A673 (cell line): ENCODE data around the gene PLK3.

Source experiments
- CTCF ChIP-seq: fragments of 300-800, 200-600 bp; sonication (generic); conservative IDR thresholded peaks from 2 replicates; pipeline ENCODE4 v1.5.1; 2017; ENCODE audit warnings: low read depth, mild to moderate bottlenecking, antibody characterized with exemption, low read length, moderate library complexity, mixed read lengths
- EZH2 ChIP-seq: fragments of 200-600 bp; sonication (generic); IDR thresholded peaks from 2 replicates; pipeline ENCODE4 v1.6.1; 2017; ENCODE audit warnings: borderline replicate concordance, low read depth, mild to moderate bottlenecking, mixed read lengths, antibody characterized with exemption, low read length; ENCODE audit not compliant: poor library complexity, severe bottlenecking

DNA sequence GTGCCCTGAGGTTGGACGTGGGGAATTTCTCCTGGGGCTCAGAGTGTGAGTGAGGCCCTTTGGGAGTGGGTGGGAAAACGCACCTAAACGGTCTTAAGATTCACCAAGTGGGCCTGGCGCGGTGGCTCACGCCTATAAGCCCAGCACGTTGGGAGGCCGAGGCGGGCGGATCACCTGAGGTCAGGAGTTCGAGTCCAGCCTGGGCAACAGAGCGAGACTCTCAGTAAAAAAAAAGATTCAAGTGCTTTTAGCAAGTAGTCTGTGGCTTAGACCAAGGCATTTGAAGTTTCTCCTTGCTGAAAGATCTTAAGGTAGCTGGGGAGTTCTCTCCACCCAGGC, 23.5 kb upstream of the PLK3 start:
- TF ChIP-seq CTCF (no peak), EZH2 (no peak)
